ENCODE measurements around the gene TARS2. TPM values are rescaled to one million over a fixed set of nuclear protein-coding genes. Genes with fewer than 3 reads are reported as not detected.

Gene TARS2
- total and polyA plus RNA-seq, 2 of the 13 experiments (the other 11 are each of a cell fraction or from before 2014, with no cell fraction given) = 21.3 to 22.8 TPM

GRCh38 chr1:150552911-150553289 is 65.7 kb downstream of the TARS2 start:
- H3K79me2 ChIP-seq (ENCODE audit: insufficient read depth, low read length) = no peaks in the 10 kb centered on the region
- no peak overlapping the region for H2AFZ ChIP-seq (ENCODE audit: low read length)
- DNase-seq (ENCODE audit: low spot score) = no peak
- ChIA-PET CTCF (ENCODE audit: low intra/inter-chr PET ratio, low total read pairs) (no interaction called here), POLR2A (interaction anchor here (1.0 to 6.9 kb wide), 5 partner anchors 9 to 38 kb away, joined by 3 to 88 read pairs (median 7); partner anchors contain the start of genes FALEC and MCL1)
- WGBS (ENCODE audit: low lambda C conversion rate) = 75% methylated on average over 7 of the region's 12 CpGs
- peak overlapping the region; percentile 53; the same call in 1 of the 2 replicates for H3K9ac ChIP-seq (ENCODE audit: insufficient read depth, low read depth, low read length)
- H3K9me3 ChIP-seq (ENCODE audit: low read length) = no peaks in the 10 kb centered on the region
- peak overlapping the region; percentile 81 for H3K4me2 ChIP-seq (ENCODE audit: low read depth, low read length)
- no peaks in the 10 kb centered on the region; a peak in 1 of 5 replicates for H3K27me3 ChIP-seq (ENCODE audit: control insufficient read depth in 1 of 2, insufficient read depth in 2 of 2, low read length in 2 of 2)
- H4K20me1 ChIP-seq (ENCODE audit: insufficient read depth, low read length) = no peaks in the 10 kb centered on the region
- peaks cover 0 to 5% of the 10 kb centered on the region in 2 experiments; a peak in 2 of 5 replicates for H3K36me3 ChIP-seq (replicated peaks in 1 of 2; ENCODE audit: control insufficient read depth in 1 of 2, insufficient read depth in 2 of 2, low read length in 2 of 2)
- in situ Hi-C loops (cut with HindIII; ENCODE audit: extremely low pct_ligation_motif_present, low pct_unique_long_range_greater_than_20kb) (loop anchor here (5.0 kb wide), 1 partner anchor 86 kb away; no protein-coding TSS in a partner anchor), intact Hi-C loops (cut with micrococcal nuclease; ENCODE audit: unreplicated experiment) (loop anchor here (1.0 to 10.0 kb wide), 2 partner anchors 21 to 298 kb away; partner anchors contain the start of gene CA14)
- H3K4me1 ChIP-seq (ENCODE audit: insufficient read depth, low read length) = peaks cover 58% of the 10 kb centered on the region
- no TSS peak for BruUV-seq (replicated peaks)
- no peak for ATAC-seq
- TF ChIP-seq ZNF572 (CRISPR knock-in tag; IDR thresholded peaks at IDR 0.05) (0 out of 2 replicates have a peak, but pooled peaks have one; percentile 23), TBX2 (CRISPR knock-in tag; IDR thresholded peaks at IDR 0.05; ENCODE audit: borderline replicate concordance) (0 out of 2 replicates have a peak, but pooled peaks have one; percentile 23), ESRRA (CRISPR knock-in tag; IDR thresholded peaks at IDR 0.05; ENCODE audit: low read depth) (0 out of 2 replicates have a peak, but pooled peaks have one; percentile 6), SRY (CRISPR knock-in tag; IDR thresholded peaks at IDR 0.05) (0 out of 2 replicates have a peak, but pooled peaks have one; percentile 30)
- TF ChIP-seq, protein P1, sequence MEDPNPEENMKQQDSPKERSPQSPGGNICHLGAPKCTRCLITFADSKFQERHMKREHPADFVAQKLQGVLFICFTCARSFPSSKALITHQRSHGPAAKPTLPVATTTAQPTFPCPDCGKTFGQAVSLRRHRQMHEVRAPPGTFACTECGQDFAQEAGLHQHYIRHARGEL (CRISPR knock-in tag; IDR thresholded peaks at IDR 0.05) = no peak
- H3K27ac ChIP-seq (ENCODE audit: extremely low read length, insufficient read depth, low read length) = peak overlapping the region; percentile 76
- no peak for FAIRE-seq
- H3K4me3 ChIP-seq (replicated peaks in 1 of 3; ENCODE audit: insufficient read depth in 1 of 3, low read depth in 2 of 3, low read length in 3 of 3) = peak overlapping the region; percentile 3 to 66 (median 18); a peak in 4 of 6 replicates

GRCh38 chr1:150553392-150554085 is 66.3 kb downstream of the TARS2 start:
- BruUV-seq (replicated peaks) = no TSS peak
- TF ChIP-seq NCOR1 (IDR thresholded peaks at IDR 0.05; ENCODE audit: borderline replicate concordance, low read length) = no peak
- TF ChIP-seq IRF2 (CRISPR knock-in tag; IDR thresholded peaks at IDR 0.05) = no peak
- no peak for TF ChIP-seq CCAR2 (optimal IDR thresholded peaks at IDR 0.05; ENCODE audit: low read depth, low read length)
- TF ChIP-seq ZNF12 (CRISPR knock-in tag; IDR thresholded peaks at IDR 0.05) = no peak
- peak; percentile 65 for TF ChIP-seq AGO2 (optimal IDR thresholded peaks at IDR 0.05; ENCODE audit: low read depth, low read length)
- Histone ChIP-seq H3K9me3 (ENCODE audit: low read length) (no peaks in the 10 kb centered on the region), H3K79me2 (ENCODE audit: insufficient read depth, low read length) (no peaks in the 10 kb centered on the region), H3K36me3 (replicated peaks in 1 of 2; ENCODE audit: control insufficient read depth in 1 of 2, insufficient read depth in 2 of 2, low read length in 2 of 2) (peaks cover 0 to 5% of the 10 kb centered on the region in 2 experiments; a peak in 2 of 5 replicates), H3K27me3 (ENCODE audit: control insufficient read depth in 1 of 2, insufficient read depth in 2 of 2, low read length in 2 of 2) (no peaks in the 10 kb centered on the region; a peak in 1 of 5 replicates), H3K4me2 (ENCODE audit: low read depth, low read length) (0 out of 2 replicates have a peak overlapping the region, but pooled peaks have one; percentile 81), H3K4me3 (replicated peaks in 1 of 3; ENCODE audit: insufficient read depth in 1 of 3, low read depth in 2 of 3, low read length in 3 of 3) (peak overlapping the region in 1 of 3 experiments; percentile 66; a peak in 1 of 6 replicates), H2AFZ (ENCODE audit: low read length) (no peak overlapping the region), H4K20me1 (ENCODE audit: insufficient read depth, low read length) (no peaks in the 10 kb centered on the region), H3K9ac (ENCODE audit: insufficient read depth, low read depth, low read length) (no peak overlapping the region), H3K27ac (ENCODE audit: extremely low read length, insufficient read depth, low read length) (peak overlapping the region; percentile 76), H3K4me1 (ENCODE audit: insufficient read depth, low read length) (peaks cover 58% of the 10 kb centered on the region)
- CTCF ChIA-PET (ENCODE audit: low intra/inter-chr PET ratio, low total read pairs) = no interaction called here
- ATAC-seq (no peak), FAIRE-seq (no peak), DNase-seq (ENCODE audit: low spot score) (no peak)
- in situ Hi-C loops (cut with HindIII; ENCODE audit: extremely low pct_ligation_motif_present, low pct_unique_long_range_greater_than_20kb) (loop anchor here (5.0 kb wide), 1 partner anchor 86 kb away; no protein-coding TSS in a partner anchor), intact Hi-C loops (cut with micrococcal nuclease; ENCODE audit: unreplicated experiment) (loop anchor here (10.0 kb wide), 1 partner anchor 299 kb away; the partner anchor contains the start of gene CA14)
- 91% methylated on average over 5 of the region's 23 CpGs for WGBS (ENCODE audit: low lambda C conversion rate)
- POLR2A ChIA-PET = interaction anchor here (1.5 to 6.9 kb wide), 3 partner anchors 8 to 38 kb away, joined by 3 to 88 read pairs (median 7); partner anchors contain the start of gene FALEC
